ENCODE results near the gene SCAMP1.
"Not testable (repeated sequence)": the region's sequence is repeated elsewhere in the genome, so short reads cannot be mapped to it uniquely, and the experiment has no call there.

SCAMP1 gene

DNA sequence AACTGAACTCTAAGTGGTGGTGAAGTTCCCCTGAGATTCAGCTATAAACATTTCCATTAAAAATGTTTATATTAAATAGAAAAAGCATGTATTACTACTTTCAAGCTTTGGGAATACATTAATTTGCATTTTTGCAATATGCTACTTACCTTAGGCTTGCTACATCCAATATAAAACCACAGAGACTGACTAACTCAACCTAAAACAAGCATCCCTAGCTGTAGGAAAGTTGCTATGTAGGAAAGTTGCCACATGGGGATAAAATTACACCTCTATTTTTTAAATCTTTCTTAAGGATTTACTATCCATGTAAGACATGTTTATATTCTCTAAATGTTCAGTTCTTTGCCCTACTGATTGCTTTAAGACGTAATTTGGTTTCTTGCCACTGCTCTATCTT lies 12.8 kb downstream of the SCAMP1 start:
- DNase-seq: no peak
- TF ChIP-seq GATA1 (IDR thresholded peaks at IDR 0.05; ENCODE audit: low read depth, low read length): no peak
- no peak for TF ChIP-seq POLR2A (IDR thresholded peaks at IDR 0.05; ENCODE audit: low read length)

GRCh38 chr5:78376315-78376714 lies 15.9 kb downstream of the SCAMP1 start:
- no peak for DNase-seq

GRCh38 chr5:78377056-78377717 lies 16.8 kb downstream of the SCAMP1 start:
- no peak for DNase-seq

More at GRCh38 chr5:78376315-78376714, 15.9 kb downstream of the SCAMP1 start:
- TF ChIP-seq POLR2A (IDR thresholded peaks at IDR 0.05; ENCODE audit: low read length): no peak
- no peak for TF ChIP-seq GATA1 (IDR thresholded peaks at IDR 0.05; ENCODE audit: low read depth, low read length)

GRCh38 chr5:78377718-78378105 lies 17.3 kb downstream of the SCAMP1 start:
- TF ChIP-seq GATA1 (IDR thresholded peaks at IDR 0.05; ENCODE audit: low read depth, low read length) (no peak), POLR2A (IDR thresholded peaks at IDR 0.05; ENCODE audit: low read length) (no peak)
- no peak for DNase-seq

More at GRCh38 chr5:78377056-78377717, 16.8 kb downstream of the SCAMP1 start:
- TF ChIP-seq POLR2A (IDR thresholded peaks at IDR 0.05; ENCODE audit: low read length) (no peak), GATA1 (IDR thresholded peaks at IDR 0.05; ENCODE audit: low read depth, low read length) (no peak)

- no peak for TF ChIP-seq GATA1 (IDR thresholded peaks at IDR 0.05; ENCODE audit: low read depth, low read length)
- TF ChIP-seq POLR2A (IDR thresholded peaks at IDR 0.05; ENCODE audit: low read length): no peak
- no peak for DNase-seq
Observed at GRCh38 chr5:78387468-78388153, 27.2 kb downstream of the SCAMP1 start.

DNA sequence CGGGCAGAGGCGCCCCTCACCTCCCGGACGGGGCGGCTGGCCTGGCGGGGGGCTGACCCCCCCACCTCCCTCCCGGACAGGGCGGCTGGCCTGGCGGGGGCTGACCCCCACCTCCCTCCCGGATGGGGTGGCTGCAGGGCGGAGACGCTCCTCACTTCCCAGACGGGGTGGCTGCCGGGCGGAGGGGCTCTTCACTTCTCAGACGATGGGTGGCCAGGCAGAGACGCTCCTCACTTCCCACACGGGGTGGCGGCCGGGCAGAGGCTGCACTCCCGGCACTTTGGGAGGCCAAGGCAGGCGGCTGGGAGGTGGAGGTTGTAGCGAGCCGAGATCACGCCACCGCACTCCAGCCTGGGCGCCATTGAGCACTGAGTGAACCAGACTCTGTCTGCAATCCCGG lies 30.9 kb downstream of the SCAMP1 start:
- DNase-seq: not testable (repeated sequence)

GRCh38 chr5:78397831-78398230 lies 37.4 kb downstream of the SCAMP1 start:
- TF ChIP-seq POLR2A (IDR thresholded peaks at IDR 0.05; ENCODE audit: low read length) (no peak), GATA1 (IDR thresholded peaks at IDR 0.05; ENCODE audit: low read depth, low read length) (no peak)
- no peak for DNase-seq

DNA sequence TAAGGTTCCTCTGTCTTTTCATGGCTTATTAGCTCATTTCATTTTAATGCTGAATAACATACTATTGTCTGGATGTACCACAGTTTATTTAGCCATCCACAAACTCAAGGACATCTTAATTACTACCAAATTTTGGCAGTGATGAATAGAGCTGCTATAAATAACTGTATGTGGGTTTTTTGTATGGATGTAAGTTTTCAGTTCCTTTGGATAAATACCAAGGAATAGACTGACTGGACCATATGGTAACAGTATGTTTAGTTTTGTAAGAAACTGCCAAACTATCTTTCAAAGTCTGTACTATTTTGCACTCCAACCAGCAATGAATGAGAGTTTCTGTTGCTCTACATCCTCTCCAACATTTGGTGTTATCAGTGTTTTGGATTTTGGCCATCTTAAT lies 38.7 kb downstream of the SCAMP1 start:
- no peak for TF ChIP-seq GATA1 (IDR thresholded peaks at IDR 0.05; ENCODE audit: low read depth, low read length)
- TF ChIP-seq POLR2A (IDR thresholded peaks at IDR 0.05; ENCODE audit: low read length): no peak

DNA sequence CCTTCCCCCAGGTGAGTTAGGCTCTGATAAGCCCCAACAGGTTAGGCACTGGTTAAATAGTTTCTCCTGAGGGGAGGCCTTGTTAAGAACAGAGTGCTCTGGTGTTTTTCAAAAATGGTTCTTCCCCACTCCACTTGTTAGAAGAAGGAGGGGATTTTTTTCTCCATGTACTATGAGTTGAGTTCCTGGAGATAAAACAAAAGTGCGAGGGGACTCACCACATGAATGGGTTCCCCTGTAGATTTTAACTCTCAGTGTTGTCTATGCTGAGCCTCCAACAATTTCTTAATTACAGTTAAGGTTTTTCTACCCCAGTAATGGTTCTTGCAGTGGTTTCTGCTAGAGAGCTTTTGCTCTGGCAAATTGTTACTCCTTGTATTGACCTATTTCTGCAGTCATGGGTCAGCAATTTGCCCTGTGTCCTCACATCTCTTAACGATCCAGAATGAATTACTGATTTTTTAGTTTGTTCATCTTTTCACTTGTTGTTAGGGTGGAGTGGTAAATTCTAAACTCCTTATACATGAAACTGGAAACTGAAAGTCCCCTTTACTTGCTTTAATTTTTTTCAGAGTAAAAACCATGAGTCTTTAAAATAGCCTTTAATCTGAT lies 44.4 kb downstream of the SCAMP1 start:
- TF ChIP-seq POLR2A (IDR thresholded peaks at IDR 0.05; ENCODE audit: low read length) (no peak), GATA1 (IDR thresholded peaks at IDR 0.05; ENCODE audit: low read depth, low read length) (no peak)
- no peak for DNase-seq

More for the DNA sequence above, 38.7 kb downstream of the SCAMP1 start:
- DNase-seq: no peak

GRCh38 chr5:78405829-78406750 lies 45.7 kb downstream of the SCAMP1 start:
- TF ChIP-seq POLR2A (IDR thresholded peaks at IDR 0.05; ENCODE audit: low read length) (no peak), GATA1 (IDR thresholded peaks at IDR 0.05; ENCODE audit: low read depth, low read length) (no peak)
- DNase-seq: no peak

GRCh38 chr5:78407458-78407857 lies 47.0 kb downstream of the SCAMP1 start:
- TF ChIP-seq GATA1 (IDR thresholded peaks at IDR 0.05; ENCODE audit: low read depth, low read length) (no peak), POLR2A (IDR thresholded peaks at IDR 0.05; ENCODE audit: low read length) (no peak)
- DNase-seq: no peak

DNA sequence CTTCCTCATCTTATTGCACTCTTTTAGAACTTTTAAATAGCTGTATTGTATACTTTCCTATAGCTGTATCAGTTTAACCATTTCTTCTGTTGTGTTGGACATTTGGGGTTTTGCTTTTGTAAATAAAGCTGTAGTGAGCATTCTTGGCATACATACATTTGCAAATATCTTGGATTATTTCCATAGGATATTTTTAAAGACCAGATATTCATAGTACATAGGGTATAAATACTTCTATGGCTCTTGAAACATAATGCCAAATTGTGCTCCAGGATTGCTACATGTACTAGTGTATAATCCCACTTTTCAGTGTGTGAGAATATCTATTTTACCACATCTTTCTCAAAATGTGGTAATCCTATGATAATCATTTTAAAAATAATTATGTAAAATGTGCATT lies 51.2 kb downstream of the SCAMP1 start:
- no peak for DNase-seq
- TF ChIP-seq POLR2A (IDR thresholded peaks at IDR 0.05; ENCODE audit: low read length) (no peak), GATA1 (IDR thresholded peaks at IDR 0.05; ENCODE audit: low read depth, low read length) (no peak)

DNA sequence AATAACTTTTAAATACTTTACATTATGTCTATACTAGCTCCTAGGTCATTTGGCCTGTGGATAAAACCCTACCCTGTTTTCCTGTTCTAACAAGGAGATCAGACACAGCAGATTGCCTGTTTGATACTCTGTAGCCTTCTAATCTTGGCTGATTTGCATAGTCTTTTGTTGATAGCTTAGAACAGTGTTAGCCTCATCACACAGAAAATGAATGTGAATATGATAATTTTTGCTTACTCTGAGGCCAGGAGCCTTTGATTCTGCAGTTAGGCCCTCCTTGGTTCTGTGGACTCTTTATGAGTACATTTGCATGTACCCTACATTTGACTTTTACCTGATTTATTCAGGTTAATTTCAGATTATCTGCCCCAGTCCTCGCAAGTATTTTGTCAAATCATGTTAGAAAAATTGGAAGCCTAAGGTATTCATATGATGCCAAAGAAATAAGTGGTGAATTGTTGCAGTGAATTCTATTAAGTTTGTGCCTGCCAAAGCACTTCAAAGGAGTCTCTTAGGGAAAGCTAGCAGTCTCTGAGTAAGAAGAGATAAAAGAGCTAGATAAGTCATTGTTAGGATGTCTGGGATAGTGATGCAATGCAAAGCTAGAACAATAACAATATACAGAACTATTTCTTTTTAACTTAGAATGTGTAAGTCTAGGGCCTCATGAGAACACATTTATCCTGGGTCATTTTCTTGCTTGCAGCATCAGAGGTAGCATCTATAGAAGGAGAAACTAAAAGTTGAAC lies 56.4 kb downstream of the SCAMP1 start:
- DNase-seq: no peak
- no peak for TF ChIP-seq GATA1 (IDR thresholded peaks at IDR 0.05; ENCODE audit: low read depth, low read length)
- no peak for TF ChIP-seq POLR2A (IDR thresholded peaks at IDR 0.05; ENCODE audit: low read length)
